Measurements from ENCODE around the gene ENTPD7.
"Not testable (repeated sequence)": the region's sequence is repeated elsewhere in the genome, so short reads cannot be mapped to it uniquely, and the experiment has no call there.

Gene ENTPD7, protein sequence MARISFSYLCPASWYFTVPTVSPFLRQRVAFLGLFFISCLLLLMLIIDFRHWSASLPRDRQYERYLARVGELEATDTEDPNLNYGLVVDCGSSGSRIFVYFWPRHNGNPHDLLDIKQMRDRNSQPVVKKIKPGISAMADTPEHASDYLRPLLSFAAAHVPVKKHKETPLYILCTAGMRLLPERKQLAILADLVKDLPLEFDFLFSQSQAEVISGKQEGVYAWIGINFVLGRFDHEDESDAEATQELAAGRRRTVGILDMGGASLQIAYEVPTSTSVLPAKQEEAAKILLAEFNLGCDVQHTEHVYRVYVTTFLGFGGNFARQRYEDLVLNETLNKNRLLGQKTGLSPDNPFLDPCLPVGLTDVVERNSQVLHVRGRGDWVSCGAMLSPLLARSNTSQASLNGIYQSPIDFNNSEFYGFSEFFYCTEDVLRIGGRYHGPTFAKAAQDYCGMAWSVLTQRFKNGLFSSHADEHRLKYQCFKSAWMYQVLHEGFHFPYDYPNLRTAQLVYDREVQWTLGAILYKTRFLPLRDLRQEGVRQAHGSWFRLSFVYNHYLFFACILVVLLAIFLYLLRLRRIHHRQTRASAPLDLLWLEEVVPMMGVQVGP

DNA sequence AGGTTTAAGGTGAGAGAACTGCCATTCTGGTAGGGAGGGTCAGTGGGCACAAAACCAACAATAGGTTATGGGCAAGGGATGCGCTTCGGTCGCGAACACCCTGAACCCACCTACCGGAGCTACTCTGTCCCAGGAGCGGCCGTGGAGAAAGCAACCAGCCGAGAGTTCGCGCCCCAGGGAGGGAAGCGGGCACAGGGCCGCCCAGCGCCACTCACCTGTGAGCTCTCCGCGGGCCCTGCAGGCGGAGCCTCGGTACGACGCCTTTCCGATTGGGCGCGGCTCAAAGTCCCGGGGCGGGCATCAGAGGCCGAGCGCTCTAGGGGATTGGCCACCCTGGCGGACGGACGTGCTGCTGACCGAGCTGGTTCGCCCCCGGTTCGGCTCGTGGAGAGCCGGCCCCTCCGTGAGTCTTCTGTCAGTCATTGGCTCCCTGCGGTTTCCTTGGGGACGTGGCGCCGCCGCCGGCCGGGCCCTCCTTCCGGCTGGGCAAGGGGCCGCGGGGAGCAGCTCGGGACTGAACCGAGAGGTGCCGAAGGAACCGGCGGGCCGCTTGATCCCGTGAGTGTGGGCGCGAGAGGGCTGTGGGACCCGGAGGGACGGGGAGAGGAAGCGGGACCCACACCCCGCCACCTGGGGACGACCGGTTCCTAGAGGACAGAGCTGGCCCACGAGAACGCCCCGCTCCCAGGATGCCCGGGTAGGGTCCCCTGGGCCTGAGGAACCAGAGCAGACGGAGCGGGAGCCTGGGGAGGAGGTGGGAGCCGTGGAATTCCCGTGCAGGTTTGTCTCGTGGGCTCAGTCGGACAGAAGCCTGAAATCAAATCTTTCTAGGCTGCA is at the start of gene ENTPD7:
Gene ENTPD7, plus strand, starts transcription at position 479 of the 837 bp plus-strand sequence. CDS start 448 bp downstream, outside the sequence.
- peak; percentile 87 for DNase-seq

DNA sequence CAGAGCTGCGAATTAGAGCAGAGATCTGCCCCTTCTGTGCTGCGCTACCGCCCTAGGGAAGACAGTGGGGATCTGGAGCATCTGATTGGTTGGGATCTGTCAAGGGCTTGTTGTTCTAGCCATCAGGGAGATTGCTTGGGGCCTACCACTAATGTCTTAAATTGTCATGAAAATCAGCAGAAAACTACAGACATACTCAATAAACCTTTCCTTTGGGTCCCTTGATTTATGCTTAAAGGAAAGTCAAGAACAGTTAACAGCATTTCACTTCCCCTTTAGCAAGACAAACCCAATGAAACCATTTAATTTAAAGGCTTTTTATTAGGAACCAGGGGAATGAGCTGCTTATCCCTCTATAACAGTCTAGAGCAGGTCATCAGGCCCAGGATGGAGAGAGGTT is 49.1 kb upstream of the ENTPD7 start:
- DNase-seq = no peak

DNA sequence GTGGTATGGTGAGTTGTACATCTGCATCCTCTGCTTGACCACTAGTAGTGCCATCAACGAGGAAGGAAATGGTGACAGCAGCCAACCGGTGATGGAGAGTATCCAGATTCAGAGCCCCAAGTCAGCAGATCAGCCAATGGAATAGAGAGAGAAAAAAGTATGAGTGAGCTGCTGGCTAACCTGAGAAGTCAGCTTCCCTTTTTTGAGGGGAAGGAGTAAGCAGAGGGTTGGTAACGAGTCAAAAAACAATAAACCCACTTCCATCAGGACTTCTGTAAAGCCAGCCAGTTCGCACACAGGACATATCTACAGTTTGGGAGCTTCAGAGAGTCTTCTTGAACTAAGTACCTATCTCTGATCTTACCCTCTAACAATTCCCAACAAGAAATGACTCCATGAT is 48.0 kb upstream of the ENTPD7 start:
- no peak for DNase-seq

DNA sequence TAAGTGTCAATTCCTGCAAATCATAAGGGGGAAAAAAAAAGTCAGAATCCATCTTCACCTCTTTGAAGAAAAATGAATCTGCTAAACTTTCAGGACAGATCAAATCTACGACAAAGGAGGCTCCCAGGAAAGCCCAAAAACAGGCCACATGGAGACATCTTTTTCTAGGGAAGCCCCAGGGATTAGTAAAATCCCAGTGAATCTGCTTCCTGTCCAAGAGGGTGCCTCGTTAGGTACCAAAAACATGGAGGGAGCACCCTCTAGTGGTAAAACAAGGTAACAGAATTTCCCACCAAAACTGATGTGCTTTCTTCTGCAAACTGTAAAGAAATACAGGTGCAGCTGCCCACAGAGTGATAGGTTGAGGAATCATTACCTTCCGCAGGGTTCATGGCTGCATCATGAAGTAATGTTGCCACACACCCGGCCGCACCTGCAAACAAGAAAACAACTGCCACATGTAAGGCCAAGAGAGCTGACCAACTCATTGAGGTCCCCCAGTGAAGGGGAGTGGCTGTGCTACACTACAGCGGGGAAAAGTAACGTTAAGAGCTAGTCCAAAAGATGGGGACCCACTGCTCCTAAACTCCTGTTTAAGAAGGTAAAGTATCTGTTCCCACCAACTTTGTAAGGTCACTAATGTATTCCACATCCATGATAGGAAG is 47.0 kb upstream of the ENTPD7 start:
- peak; percentile 34 for DNase-seq

DNA sequence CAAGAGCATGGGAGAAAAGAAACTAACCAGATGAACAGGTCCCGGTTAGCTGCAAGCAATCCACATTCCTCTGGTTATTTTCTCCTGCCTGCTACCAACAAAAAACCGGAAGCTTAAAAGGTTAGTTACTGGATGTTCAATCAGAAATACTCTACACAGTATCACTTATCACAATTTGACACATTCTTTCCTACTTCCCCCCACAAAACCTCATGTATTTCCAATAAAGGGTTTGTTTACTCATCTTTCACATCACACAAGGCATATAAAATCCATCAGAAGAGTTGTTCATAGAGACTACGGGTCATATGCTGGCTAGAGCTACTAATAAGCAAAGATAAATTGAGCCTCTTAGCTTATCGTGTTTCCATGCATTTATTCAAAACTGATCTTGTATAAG is 43.9 kb upstream of the ENTPD7 start:
- no peak for DNase-seq

DNA sequence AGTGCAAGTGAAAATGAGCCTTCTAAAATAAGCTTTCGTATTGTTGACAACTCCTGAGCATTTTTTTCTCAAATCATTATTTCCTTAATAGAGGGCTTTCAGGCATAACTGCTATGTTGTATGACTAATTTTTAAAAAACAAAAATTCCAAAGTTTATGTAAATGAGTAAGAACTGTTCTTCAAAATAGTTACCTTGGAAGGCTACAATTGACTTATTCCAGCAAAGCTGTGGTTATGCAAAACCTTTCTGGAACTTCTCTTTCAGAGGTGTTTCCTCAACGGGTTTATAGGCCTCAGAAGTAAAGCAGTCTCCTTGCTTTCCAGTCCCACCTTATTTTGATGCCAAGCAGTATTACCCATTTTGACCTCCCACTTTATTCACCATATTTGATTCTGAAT is 41.6 kb upstream of the ENTPD7 start:
- no peak for DNase-seq

DNA sequence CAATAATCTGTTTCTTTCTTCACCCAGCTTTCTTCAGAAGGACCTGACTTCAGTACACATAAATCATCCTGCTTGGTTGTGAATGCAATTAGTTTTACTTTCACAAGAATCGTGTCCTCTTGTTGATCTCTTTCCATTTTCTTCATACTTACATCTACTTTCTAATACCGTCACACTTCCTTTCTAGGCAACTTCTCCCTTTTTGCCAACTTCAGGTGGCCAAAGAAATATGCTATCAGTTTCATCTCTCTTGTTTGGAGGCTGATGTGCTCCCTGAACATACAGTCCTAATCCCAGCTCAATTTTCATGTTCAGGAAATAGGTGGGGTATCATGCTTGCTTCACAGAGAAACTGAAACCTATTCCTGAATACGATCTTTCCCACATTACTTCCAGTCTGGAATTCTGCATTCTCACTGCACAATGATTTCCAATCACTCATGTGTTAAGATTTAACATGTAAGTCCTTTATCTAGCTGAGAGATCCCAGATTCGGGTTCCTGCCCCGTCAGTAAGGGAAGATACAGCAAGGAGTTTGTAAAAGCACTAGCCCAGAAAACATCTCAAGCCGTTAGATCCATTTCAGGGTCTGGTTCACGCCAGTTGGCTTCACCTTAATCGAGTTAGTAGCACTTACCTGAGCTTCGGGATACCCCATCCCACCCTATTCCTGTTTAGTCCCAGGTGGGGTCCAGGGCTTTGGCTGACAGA is 40.1 kb upstream of the ENTPD7 start:
- no peak for DNase-seq

DNA sequence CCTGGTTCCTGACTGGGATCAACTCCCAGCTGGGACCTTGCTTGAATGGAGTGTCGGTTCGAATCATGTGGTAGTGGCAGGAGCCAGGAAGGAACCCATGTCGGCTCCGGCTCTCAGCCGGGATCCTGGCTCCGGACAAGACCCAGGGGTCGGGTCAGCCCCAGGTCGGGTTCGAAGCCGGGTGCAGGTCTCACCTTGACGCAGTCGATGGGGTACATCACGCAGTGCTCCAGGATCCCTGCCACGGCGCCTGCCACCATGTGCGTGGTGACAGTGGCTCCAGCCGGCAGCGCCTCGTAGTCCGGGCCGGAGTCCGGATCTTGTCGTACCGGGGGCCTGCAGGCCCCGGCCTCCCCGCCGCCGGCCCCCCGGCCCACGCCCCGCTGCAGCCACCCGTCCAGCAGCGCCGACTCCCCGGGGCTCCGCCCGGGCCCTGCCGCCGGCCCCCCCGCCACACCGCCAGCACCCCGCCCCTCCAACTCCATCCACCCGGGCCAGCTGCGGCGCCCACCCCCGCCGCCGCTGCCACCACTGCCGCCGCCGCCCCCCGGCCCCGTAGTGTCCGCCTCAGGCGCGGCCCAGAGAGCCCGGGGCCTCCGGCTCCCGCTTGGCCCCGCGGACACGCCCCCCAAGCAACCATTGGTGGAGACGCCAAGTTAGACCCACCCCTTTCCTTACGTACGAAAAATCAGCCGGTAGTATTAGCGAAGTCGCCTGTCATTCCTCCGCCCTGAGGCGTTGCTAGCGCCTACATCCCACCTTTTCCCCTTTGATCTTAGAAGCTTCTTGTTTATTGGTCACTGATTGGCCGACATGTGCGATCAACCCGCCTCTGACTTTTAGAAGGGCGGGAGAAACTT is 39.2 kb upstream of the ENTPD7 start, which contains the start of gene SLC25A28:
Gene SLC25A28, minus strand, starts transcription at position 589 of the 860 bp plus-strand sequence. Its CDS starts 104 bp downstream, at position 485.
- peak; percentile 97 for DNase-seq

DNA sequence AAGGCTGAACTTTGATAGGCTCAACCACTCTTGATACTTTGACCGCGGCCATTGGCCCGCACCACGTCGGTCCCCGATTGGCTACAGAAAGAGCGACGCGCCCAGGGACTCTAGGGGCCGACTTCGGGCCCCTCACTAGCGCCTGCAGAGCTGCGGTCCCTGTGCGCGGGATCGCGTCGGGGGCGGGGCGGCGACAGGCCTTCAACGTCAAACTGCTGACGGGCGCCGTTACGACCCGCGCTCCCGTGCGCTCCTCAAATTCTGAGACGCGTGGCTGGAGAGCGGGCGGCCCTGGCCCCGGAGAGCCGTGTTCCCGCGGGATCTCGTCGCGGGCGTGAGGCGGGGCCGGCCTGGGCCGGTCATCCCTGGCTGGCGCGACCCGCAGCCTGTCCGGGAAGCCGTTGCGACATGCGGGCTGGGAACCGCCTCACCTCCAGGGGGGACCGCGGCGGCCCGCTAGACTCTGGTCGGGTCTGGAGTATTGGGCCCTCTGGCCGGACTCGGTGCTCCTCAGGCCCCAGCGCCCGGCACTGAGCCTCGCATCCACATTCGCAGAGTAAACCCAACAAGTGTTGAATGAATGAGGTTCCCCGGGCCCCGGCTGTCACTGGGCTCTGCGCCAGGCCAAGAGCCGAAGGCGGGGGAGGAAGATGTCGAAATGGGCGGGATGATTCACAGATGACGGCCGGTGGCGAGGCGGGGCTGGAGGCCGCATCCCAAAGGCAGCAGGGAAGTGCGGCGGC is 38.4 kb upstream of the ENTPD7 start:
- peak; percentile 59 for DNase-seq

DNA sequence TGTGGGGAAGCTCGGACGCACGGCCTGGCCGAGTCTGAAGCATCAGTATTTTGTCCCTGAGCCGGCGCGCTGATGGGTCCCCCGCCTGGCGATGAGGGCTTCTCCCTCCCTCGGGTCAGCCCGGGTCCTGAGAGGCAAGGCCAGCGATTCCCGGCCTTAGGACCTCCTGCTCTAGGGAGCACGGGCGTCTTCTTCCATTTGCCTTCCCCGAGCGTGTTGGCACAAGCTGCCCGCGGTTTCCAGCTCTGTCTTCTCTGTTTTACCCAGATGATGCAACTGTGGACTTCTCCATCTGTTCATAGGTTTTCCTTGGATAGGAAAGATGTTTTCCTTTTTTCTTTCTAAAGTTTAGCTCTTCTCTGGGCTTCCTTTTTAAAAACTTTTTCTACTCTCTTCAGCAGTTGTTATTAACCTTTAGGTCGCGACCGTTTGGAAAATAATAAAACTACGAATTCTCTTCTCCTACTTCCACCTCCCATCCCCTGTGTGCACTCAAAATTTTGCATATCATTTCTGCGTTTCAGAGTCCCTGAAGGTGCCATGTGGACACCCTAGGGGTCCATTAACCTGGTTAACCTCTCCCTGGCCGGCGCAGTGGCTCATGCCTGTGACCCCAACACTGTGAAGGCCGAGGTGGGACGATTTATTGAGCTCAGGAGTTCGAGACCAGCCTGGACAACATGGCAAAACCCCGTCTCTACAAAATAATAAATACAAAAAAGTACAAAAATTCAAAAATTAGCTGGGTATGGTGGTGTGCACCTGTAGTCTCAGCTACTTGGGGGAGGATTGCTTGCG is 37.7 kb upstream of the ENTPD7 start:
- no peak for DNase-seq

DNA sequence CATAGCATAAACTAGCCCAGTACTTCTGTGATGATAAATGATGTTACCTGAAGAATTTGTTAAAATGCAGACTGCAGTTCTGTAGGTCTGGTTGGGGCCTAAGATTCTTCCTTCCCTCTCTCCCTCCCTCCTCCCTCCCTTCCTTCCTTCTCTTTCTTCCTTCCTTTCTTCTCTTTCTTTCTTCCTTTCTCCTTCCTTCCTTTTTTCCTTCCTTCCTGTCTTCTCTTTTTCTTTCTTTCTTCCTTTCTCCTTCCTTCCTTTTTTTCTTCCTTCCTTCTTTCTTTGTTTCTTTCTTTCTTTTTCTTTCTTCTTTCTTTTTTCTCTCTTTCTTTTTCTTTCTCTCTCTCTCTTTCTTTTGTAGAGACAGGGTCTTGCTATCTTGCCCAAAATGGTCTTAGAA is 35.4 kb upstream of the ENTPD7 start:
- DNase-seq = no peak

DNA sequence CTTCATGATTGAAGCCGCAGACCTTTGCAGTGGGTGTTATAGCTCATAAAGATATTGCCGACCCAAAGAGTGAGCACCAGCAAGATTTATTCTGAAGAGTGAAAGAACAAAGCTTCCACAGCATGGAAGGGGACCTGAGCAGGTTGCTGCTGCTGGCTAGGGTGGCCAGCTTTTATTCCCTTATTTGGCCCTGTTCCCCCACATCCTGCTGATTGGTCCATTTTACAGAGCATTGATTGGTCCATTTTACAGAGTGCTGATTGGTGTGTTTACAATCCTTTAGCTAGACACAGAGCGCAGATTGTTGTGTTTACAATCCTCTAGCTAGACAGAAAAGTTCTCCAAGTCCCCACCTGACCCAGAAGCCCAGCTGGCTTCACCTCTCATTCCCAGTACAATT is 34.2 kb upstream of the ENTPD7 start:
- not testable (repeated sequence) for DNase-seq

DNA sequence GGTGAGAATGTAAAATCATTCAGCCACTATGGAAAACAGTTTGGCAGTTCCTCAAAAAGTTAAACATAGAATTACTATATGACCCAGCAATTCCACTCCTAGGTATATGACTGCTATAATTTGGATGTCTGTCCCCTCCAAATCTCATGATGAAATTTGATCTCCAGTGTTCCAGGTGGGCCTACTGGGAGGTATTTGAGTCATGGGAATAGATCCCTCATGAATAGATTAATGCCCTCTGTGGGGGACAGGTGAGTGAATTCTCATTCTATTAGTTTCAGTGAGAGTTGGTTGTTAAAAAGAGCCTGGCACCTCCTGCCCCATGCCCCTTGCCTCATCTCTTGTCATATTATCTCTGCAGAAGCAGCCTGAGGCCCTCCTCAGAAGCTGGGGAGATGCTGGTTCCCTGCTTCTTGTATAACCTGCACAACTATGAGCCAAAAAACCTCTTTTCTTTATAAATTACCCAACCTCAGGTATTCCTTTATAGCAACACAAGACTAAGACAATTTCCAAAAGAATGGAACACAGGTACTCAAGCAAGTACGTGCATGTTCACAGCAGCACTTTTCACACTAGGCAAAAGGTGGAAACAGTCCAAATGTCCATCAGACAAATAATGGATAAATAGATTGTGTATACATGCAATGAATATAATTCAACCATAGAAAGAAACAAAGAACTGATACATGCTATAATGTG is 30.2 kb upstream of the ENTPD7 start:
- DNase-seq = no peak

DNA sequence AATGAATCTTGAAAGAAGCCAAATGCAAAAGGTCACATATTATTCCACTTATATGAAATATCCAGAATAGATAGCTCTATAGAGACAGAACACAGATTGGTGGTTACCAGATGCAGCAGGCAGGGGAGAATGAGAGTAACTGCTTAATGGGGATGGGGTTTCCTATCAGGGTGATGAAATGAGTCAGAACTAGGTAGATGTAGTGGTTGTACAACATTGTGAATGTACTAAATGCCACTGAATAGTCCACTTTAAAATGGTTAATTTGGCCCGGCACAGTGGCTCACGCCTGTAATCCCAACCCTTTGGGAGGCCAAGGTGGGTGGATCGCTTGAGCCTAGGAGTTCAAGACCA is 29.7 kb upstream of the ENTPD7 start:
- DNase-seq = no peak

DNA sequence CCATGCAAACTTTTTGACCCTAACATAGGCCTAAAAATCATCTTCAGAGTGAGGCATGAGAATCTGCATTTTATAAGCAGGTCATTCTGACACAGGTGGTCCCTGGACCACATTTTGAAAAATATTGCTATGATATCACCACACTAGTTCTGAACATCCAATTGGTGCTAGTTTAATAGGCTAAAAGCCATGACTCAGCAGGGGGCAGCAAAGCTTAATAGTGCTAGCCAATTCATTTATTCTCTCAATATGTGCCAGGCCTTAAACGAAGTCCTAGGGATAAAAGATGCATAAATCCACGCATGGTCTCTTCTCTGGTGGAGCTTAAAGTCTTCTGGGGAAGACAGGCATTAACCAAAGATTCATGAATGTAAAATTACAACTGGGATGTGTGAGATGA is 28.9 kb upstream of the ENTPD7 start:
- DNase-seq = no peak

DNA sequence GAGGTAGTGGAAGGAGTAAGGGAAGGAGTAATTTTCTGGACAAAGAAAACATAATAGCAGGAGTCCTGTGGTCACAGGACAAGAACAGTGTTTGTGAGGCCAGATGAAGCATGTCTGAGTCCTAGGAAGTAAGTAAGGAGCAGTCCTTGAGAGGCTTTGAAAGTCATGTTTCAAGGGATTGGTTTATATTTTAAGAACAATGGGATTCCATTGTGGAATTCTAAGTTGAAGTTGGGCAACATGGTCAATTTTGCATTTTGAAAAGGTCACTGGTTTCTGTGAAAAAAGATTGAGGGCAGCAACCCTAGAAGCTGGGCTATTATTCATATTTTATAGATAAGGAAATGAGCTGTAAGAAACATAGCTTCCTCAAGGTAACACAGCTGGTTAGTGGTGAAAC is 28.3 kb upstream of the ENTPD7 start:
- no peak for DNase-seq

DNA sequence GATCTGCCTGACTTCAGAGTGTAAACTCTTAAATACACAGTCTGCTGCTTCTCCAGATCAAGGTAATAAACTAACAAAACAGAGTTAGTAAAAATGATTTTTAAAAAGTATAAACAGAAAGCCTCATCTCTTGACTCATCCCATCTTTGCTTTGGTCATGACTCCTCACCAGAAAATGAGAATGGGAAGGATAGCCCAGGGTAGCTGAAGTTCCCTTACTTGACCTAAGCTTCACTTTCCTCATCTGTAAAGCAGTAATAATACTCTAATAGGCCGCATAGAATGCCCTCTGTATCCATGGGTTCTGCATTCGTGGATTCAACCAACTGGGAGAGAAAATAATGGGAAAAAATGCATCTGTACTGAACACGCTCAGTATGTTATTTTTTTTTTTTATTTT is 27.8 kb upstream of the ENTPD7 start:
- no peak for DNase-seq

DNA sequence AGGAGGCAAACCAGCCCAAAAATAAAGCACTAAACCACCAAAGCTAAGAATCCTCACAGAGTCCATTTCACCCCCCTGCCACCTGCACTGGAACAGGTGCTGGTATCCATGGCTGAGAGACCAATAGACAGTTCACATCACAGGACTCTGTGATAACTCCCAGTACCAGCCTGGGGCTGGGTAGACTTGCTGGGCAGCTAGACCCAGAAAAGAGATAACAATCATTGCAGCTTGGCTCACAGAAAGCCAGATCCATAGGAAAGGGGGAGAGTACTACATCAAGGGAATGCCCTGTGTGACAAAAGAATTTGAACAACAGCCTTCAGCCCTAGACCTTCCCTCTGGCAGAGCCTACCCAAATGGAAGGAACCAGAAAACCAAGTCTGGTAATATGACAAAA is 25.5 kb upstream of the ENTPD7 start:
- DNase-seq = no peak

DNA sequence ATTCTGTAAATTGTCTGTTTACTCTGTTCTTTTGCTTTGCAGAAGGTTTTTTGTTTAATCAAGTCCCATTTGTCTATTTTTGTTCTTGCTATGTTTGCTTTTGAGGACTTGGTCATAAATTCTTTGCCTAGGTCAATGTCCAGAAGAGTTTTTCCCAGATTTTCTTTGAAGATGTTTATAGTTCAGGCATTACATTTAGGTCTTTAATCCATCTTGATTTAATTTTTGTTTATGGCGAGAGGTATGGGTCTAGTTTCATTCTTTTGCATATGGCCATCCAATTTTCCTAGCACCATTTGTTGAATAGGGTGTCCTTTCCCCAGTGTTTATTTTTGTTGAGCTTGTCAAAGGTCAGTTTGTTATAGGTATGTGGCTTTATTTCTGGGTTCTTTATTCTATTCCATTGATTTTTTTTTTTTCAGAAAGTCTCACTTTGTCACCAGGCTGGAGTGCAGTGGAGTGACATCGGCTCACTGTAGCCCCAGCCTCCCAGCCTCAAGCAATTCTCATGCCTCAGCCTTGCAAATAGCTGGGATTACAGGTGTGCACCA is 11.6 kb upstream of the ENTPD7 start:
- DNase-seq = no peak
